Osteocyte (in vitro differentiated cells): ENCODE measurements around the gene NR2C1. TPM values are rescaled to one million over a fixed set of nuclear protein-coding genes. Genes with fewer than 3 reads are reported as not detected.
"Not testable (repeated sequence)": the region's sequence is repeated elsewhere in the genome, so short reads cannot be mapped to it uniquely, and the experiment has no call there.

Experiments
- DNase-seq: peaks from one replicate; pipeline ENCODE4 v3.0.0; 2021; ENCODE audit warnings: mixed read lengths; ENCODE audit not compliant: unreplicated experiment; ENCODE audit errors: extremely low spot score
- H3K27ac Mint-ChIP-seq: one replicate; pipeline ENCODE4 v1.8.0; 2021; ENCODE audit warnings: mild to moderate bottlenecking, mixed read lengths; ENCODE audit not compliant: unreplicated experiment
- H3K27me3 Mint-ChIP-seq: one replicate; pipeline ENCODE4 v1.8.0; 2021; ENCODE audit warnings: mixed read lengths; ENCODE audit not compliant: unreplicated experiment
- H3K36me3 Mint-ChIP-seq: one replicate; pipeline ENCODE4 v1.8.0; 2021; ENCODE audit warnings: mixed read lengths; ENCODE audit not compliant: unreplicated experiment
- H3K4me1 Mint-ChIP-seq: one replicate; pipeline ENCODE4 v1.8.0; 2021; ENCODE audit warnings: mixed read lengths; ENCODE audit not compliant: unreplicated experiment
- H3K4me3 Mint-ChIP-seq: one replicate; pipeline ENCODE4 v1.8.0; 2021; ENCODE audit warnings: mild to moderate bottlenecking, moderate library complexity, mixed read lengths; ENCODE audit not compliant: unreplicated experiment
- H3K9me3 Mint-ChIP-seq: one replicate; pipeline ENCODE4 v1.8.0; 2021; ENCODE audit warnings: mixed read lengths; ENCODE audit not compliant: unreplicated experiment
- CTCF ChIP-seq: fragments of 200-600 bp; sonication (generic); IDR thresholded peaks from 2 replicates; pipeline ENCODE4 v1.5.0; 2021; ENCODE audit warnings: antibody characterized with exemption, mild to moderate bottlenecking, moderate library complexity
- total RNA-seq: library from RNA; stranded (reverse); gene quantifications from 2 replicates; pipeline ENCODE4 v1.2.1, GENCODE V29; 2021

Gene NR2C1
- total RNA-seq, 1 donor from 2014 or later, result 50.0 TPM

GRCh38 chr12:95096852-95097251, 23.4 kb upstream of the NR2C1 start:
- Mint-ChIP-seq H3K4me1 (peaks cover 10% of the 10 kb centered on the region), H3K27ac (no peak overlapping the region), H3K9me3 (no peaks in the 10 kb centered on the region), H3K27me3 (no peaks in the 10 kb centered on the region), H3K36me3 (peaks cover 27% of the 10 kb centered on the region), H3K4me3 (no peak overlapping the region)
- no peak for DNase-seq
- TF ChIP-seq CTCF, result no peak

GRCh38 chr12:95096378-95096777, 23.0 kb upstream of the NR2C1 start:
- Mint-ChIP-seq H3K9me3 (no peaks in the 10 kb centered on the region), H3K36me3 (peaks cover 31% of the 10 kb centered on the region), H3K4me1 (peaks cover 10% of the 10 kb centered on the region), H3K4me3 (no peak overlapping the region), H3K27ac (no peak overlapping the region), H3K27me3 (no peaks in the 10 kb centered on the region)
- TF ChIP-seq CTCF, result no peak
- DNase-seq, result no peak

- not testable (repeated sequence) for DNase-seq, H3K4me3 Mint-ChIP-seq, H3K27ac Mint-ChIP-seq, H3K27me3 Mint-ChIP-seq, H3K9me3 Mint-ChIP-seq
- peaks cover 10% of the 10 kb centered on the region for H3K4me1 Mint-ChIP-seq
- H3K36me3 Mint-ChIP-seq, result peaks cover 32% of the 10 kb centered on the region
These were observed 22.4 kb upstream of the NR2C1 start for GRCh38 chr12:95095866-95096265.

- no peak overlapping the region for H3K4me3 Mint-ChIP-seq
- H3K27ac Mint-ChIP-seq, result no peak overlapping the region
- no peak for DNase-seq
- H3K27me3 Mint-ChIP-seq, result no peaks in the 10 kb centered on the region
- H3K9me3 Mint-ChIP-seq, result no peaks in the 10 kb centered on the region
- H3K36me3 Mint-ChIP-seq, result peaks cover 35% of the 10 kb centered on the region
- H3K4me1 Mint-ChIP-seq, result peaks cover 14% of the 10 kb centered on the region
- TF ChIP-seq CTCF, result no peak
These were observed 16.0 kb upstream of the NR2C1 start for GRCh38 chr12:95089462-95089861.

GRCh38 chr12:95088379-95088778, 15.0 kb upstream of the NR2C1 start:
- no peak overlapping the region for H3K27ac Mint-ChIP-seq
- H3K9me3 Mint-ChIP-seq, result no peaks in the 10 kb centered on the region
- H3K36me3 Mint-ChIP-seq, result peaks cover 30% of the 10 kb centered on the region

More at GRCh38 chr12:95088379-95088778, 15.0 kb upstream of the NR2C1 start:
- Mint-ChIP-seq H3K4me3 (no peak overlapping the region), H3K27me3 (no peaks in the 10 kb centered on the region), H3K4me1 (peaks cover 25% of the 10 kb centered on the region)
- TF ChIP-seq CTCF, result no peak
- no peak for DNase-seq
